ENCODE measurements around the gene ATXN7L1.

The ATXN7L1 gene

GRCh38 chr7:105816266-105816843, 60.0 kb downstream of the ATXN7L1 start:
- Histone ChIP-seq H3K27ac (ENCODE audit: low read length) (no peak overlapping the region), H3K4me3 (ENCODE audit: low read length) (no peak overlapping the region), H3K4me1 (ENCODE audit: control insufficient read depth, insufficient read depth, low read length) (no peaks in the 10 kb centered on the region), H3K9me3 (ENCODE audit: control insufficient read depth, insufficient read depth, low read length) (no peaks in the 10 kb centered on the region), H3K27me3 (ENCODE audit: control insufficient read depth, insufficient read depth, low read length) (no peaks in the 10 kb centered on the region), H3K36me3 (ENCODE audit: control insufficient read depth, insufficient read depth, low read length) (no peaks in the 10 kb centered on the region)
- no peak for DNase-seq (ENCODE audit: low read depth, low spot score)
- WGBS (ENCODE audit: insufficient coverage, insufficient read length) = no CpG with 5 or more reads among the region's 5 CpGs

- Histone ChIP-seq H3K27ac (ENCODE audit: low read length) (no peak overlapping the region), H3K4me1 (ENCODE audit: control insufficient read depth, insufficient read depth, low read length) (no peaks in the 10 kb centered on the region), H3K36me3 (ENCODE audit: control insufficient read depth, insufficient read depth, low read length) (no peaks in the 10 kb centered on the region), H3K4me3 (ENCODE audit: low read length) (no peak overlapping the region), H3K9me3 (ENCODE audit: control insufficient read depth, insufficient read depth, low read length) (no peaks in the 10 kb centered on the region), H3K27me3 (ENCODE audit: control insufficient read depth, insufficient read depth, low read length) (no peaks in the 10 kb centered on the region)
- DNase-seq (ENCODE audit: low read depth, low spot score) = no peak
- WGBS (ENCODE audit: insufficient coverage, insufficient read length) = no CpG with 5 or more reads among the region's 6 CpGs
Observed at GRCh38 chr7:105815576-105815975, 60.8 kb downstream of the ATXN7L1 start.

GRCh38 chr7:105814481-105814880, 61.9 kb downstream of the ATXN7L1 start:
- H3K4me3 ChIP-seq (ENCODE audit: low read length) = no peak overlapping the region
- no peaks in the 10 kb centered on the region for H3K36me3 ChIP-seq (ENCODE audit: control insufficient read depth, insufficient read depth, low read length)
- DNase-seq (ENCODE audit: low read depth, low spot score) = no peak
- H3K27me3 ChIP-seq (ENCODE audit: control insufficient read depth, insufficient read depth, low read length) = no peaks in the 10 kb centered on the region
- no peaks in the 10 kb centered on the region for H3K4me1 ChIP-seq (ENCODE audit: control insufficient read depth, insufficient read depth, low read length)
- no peaks in the 10 kb centered on the region for H3K9me3 ChIP-seq (ENCODE audit: control insufficient read depth, insufficient read depth, low read length)
- no peak overlapping the region for H3K27ac ChIP-seq (ENCODE audit: low read length)

GRCh38 chr7:105811189-105811847, 65.1 kb downstream of the ATXN7L1 start:
- DNase-seq (ENCODE audit: low read depth, low spot score) = no peak
- Histone ChIP-seq H3K27me3 (ENCODE audit: control insufficient read depth, insufficient read depth, low read length) (no peaks in the 10 kb centered on the region), H3K27ac (ENCODE audit: low read length) (no peak overlapping the region), H3K4me1 (ENCODE audit: control insufficient read depth, insufficient read depth, low read length) (peaks cover 1% of the 10 kb centered on the region; the same call in 1 of the 2 replicates), H3K4me3 (ENCODE audit: low read length) (no peak overlapping the region), H3K36me3 (ENCODE audit: control insufficient read depth, insufficient read depth, low read length) (no peaks in the 10 kb centered on the region), H3K9me3 (ENCODE audit: control insufficient read depth, insufficient read depth, low read length) (no peaks in the 10 kb centered on the region)
- WGBS (ENCODE audit: insufficient coverage, insufficient read length) = no CpG with 5 or more reads among the region's 6 CpGs

GRCh38 chr7:105810556-105810955, 65.8 kb downstream of the ATXN7L1 start:
- no peaks in the 10 kb centered on the region for H3K36me3 ChIP-seq (ENCODE audit: control insufficient read depth, insufficient read depth, low read length)
- H3K4me3 ChIP-seq (ENCODE audit: low read length) = no peak overlapping the region
- no peak for DNase-seq (ENCODE audit: low read depth, low spot score)
- no CpG with 5 or more reads among the region's 8 CpGs for WGBS (ENCODE audit: insufficient coverage, insufficient read length)
- peaks cover 6% of the 10 kb centered on the region for H3K4me1 ChIP-seq (ENCODE audit: control insufficient read depth, insufficient read depth, low read length)
- no peak overlapping the region for H3K27ac ChIP-seq (ENCODE audit: low read length)
- no peaks in the 10 kb centered on the region for H3K27me3 ChIP-seq (ENCODE audit: control insufficient read depth, insufficient read depth, low read length)
- no peaks in the 10 kb centered on the region for H3K9me3 ChIP-seq (ENCODE audit: control insufficient read depth, insufficient read depth, low read length)

- no peaks in the 10 kb centered on the region for H3K9me3 ChIP-seq (ENCODE audit: control insufficient read depth, insufficient read depth, low read length)
- no peaks in the 10 kb centered on the region for H3K36me3 ChIP-seq (ENCODE audit: control insufficient read depth, insufficient read depth, low read length)
- DNase-seq (ENCODE audit: low read depth, low spot score) = no peak
- no peaks in the 10 kb centered on the region for H3K27me3 ChIP-seq (ENCODE audit: control insufficient read depth, insufficient read depth, low read length)
- H3K27ac ChIP-seq (ENCODE audit: low read length) = no peak overlapping the region
- peaks cover 6% of the 10 kb centered on the region for H3K4me1 ChIP-seq (ENCODE audit: control insufficient read depth, insufficient read depth, low read length)
- H3K4me3 ChIP-seq (ENCODE audit: low read length) = no peak overlapping the region
- no CpG with 5 or more reads among the region's 8 CpGs for whole genome bisulfite sequencing (ENCODE audit: insufficient coverage, insufficient read length)
Observed at GRCh38 chr7:105808703-105809590, 67.5 kb downstream of the ATXN7L1 start.

- Histone ChIP-seq H3K36me3 (ENCODE audit: control insufficient read depth, insufficient read depth, low read length) (no peaks in the 10 kb centered on the region), H3K4me3 (ENCODE audit: low read length) (no peak overlapping the region), H3K27me3 (ENCODE audit: control insufficient read depth, insufficient read depth, low read length) (no peaks in the 10 kb centered on the region), H3K9me3 (ENCODE audit: control insufficient read depth, insufficient read depth, low read length) (no peaks in the 10 kb centered on the region), H3K4me1 (ENCODE audit: control insufficient read depth, insufficient read depth, low read length) (peaks cover 6% of the 10 kb centered on the region), H3K27ac (ENCODE audit: low read length) (no peak overlapping the region)
- no CpG with 5 or more reads among the region's 1 CpG for WGBS (ENCODE audit: insufficient coverage, insufficient read length)
- no peak for DNase-seq (ENCODE audit: low read depth, low spot score)
Observed at GRCh38 chr7:105808209-105808608, 68.2 kb downstream of the ATXN7L1 start.

GRCh38 chr7:105807448-105807762, 69.0 kb downstream of the ATXN7L1 start:
- no peaks in the 10 kb centered on the region for H3K9me3 ChIP-seq (ENCODE audit: control insufficient read depth, insufficient read depth, low read length)
- no CpG with 5 or more reads among the region's 4 CpGs for WGBS (ENCODE audit: insufficient coverage, insufficient read length)
- no peaks in the 10 kb centered on the region for H3K27me3 ChIP-seq (ENCODE audit: control insufficient read depth, insufficient read depth, low read length)
- H3K4me1 ChIP-seq (ENCODE audit: control insufficient read depth, insufficient read depth, low read length) = peaks cover 6% of the 10 kb centered on the region
- H3K4me3 ChIP-seq (ENCODE audit: low read length) = no peak overlapping the region
- H3K27ac ChIP-seq (ENCODE audit: low read length) = no peak overlapping the region
- no peak for DNase-seq (ENCODE audit: low read depth, low spot score)
- no peaks in the 10 kb centered on the region for H3K36me3 ChIP-seq (ENCODE audit: control insufficient read depth, insufficient read depth, low read length)

GRCh38 chr7:105806592-105807447, 69.6 kb downstream of the ATXN7L1 start:
- no peak for DNase-seq (ENCODE audit: low read depth, low spot score)
- WGBS (ENCODE audit: insufficient coverage, insufficient read length) = no CpG with 5 or more reads among the region's 5 CpGs
- Histone ChIP-seq H3K36me3 (ENCODE audit: control insufficient read depth, insufficient read depth, low read length) (no peaks in the 10 kb centered on the region), H3K9me3 (ENCODE audit: control insufficient read depth, insufficient read depth, low read length) (no peaks in the 10 kb centered on the region), H3K27ac (ENCODE audit: low read length) (no peak overlapping the region), H3K4me3 (ENCODE audit: low read length) (no peak overlapping the region), H3K27me3 (ENCODE audit: control insufficient read depth, insufficient read depth, low read length) (no peaks in the 10 kb centered on the region), H3K4me1 (ENCODE audit: control insufficient read depth, insufficient read depth, low read length) (peaks cover 6% of the 10 kb centered on the region)

- Histone ChIP-seq H3K27me3 (ENCODE audit: control insufficient read depth, insufficient read depth, low read length) (no peaks in the 10 kb centered on the region), H3K27ac (ENCODE audit: low read length) (no peak overlapping the region), H3K9me3 (ENCODE audit: control insufficient read depth, insufficient read depth, low read length) (no peaks in the 10 kb centered on the region), H3K4me1 (ENCODE audit: control insufficient read depth, insufficient read depth, low read length) (peaks cover 6% of the 10 kb centered on the region), H3K4me3 (ENCODE audit: low read length) (no peak overlapping the region), H3K36me3 (ENCODE audit: control insufficient read depth, insufficient read depth, low read length) (no peaks in the 10 kb centered on the region)
- no peak for DNase-seq (ENCODE audit: low read depth, low spot score)
- no CpG with 5 or more reads among the region's 11 CpGs for WGBS (ENCODE audit: insufficient coverage, insufficient read length)
Observed at GRCh38 chr7:105805447-105806019, 70.9 kb downstream of the ATXN7L1 start.
